ENCODE data around the gene JUN. TPM values are rescaled to one million over a fixed set of nuclear protein-coding genes. Genes with fewer than 3 reads are reported as not detected.

The JUN gene
- polyA plus RNA-seq, 3 donors, result 29.3 to 330 (median 31.3) TPM

DNA sequence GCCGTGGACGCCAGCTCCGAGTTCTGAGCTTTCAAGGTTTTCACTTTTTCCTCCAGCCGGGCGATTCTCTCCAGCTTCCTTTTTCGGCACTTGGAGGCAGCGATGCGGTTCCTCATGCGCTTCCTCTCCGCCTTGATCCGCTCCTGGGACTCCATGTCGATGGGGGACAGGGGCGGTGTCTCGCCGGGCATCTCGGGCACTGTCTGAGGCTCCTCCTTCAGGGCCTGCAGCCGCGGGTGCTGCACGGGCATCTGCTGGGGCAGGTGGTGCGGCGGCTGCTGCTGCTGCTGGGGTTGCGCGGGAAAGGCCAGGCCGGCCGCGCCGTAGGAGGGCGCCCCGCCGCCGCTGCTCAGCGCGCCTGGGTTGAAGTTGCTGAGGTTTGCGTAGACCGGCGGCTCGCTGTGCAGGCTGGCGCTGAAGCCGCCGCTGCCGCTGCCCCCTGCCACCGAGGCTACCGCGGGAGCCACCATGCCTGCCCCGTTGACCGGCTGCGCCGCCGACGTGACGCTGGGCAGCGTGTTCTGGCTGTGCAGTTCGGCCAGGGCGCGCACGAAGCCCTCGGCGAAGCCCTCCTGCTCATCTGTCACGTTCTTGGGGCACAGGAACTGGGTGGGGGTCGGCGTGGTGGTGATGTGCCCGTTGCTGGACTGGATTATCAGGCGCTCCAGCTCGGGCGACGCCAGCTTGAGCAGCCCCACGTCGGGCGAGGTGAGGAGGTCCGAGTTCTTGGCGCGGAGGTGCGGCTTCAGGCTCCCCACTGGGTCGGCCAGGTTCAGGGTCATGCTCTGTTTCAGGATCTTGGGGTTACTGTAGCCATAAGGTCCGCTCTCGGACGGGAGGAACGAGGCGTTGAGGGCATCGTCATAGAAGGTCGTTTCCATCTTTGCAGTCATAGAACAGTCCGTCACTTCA is 1.4 kb downstream of the JUN start:
- Histone ChIP-seq H3K4me3 (replicated peaks in 1 of 3; ENCODE audit: low read depth in 2 of 3, low read length in 3 of 3) (peak overlapping the region; percentile 80 to 93 (median 85)), H2AFZ (ENCODE audit: insufficient read depth, low read depth, low read length, poor library complexity, severe bottlenecking) (no peak overlapping the region), H3K4me1 (ENCODE audit: control insufficient read depth in 1 of 2, insufficient read depth in 2 of 2, low read length in 2 of 2) (peaks cover 28 to 33% of the 10 kb centered on the region in 2 donors), H3K27me3 (ENCODE audit: control insufficient read depth in 2 of 2, insufficient read depth in 2 of 2, low read length in 2 of 2) (peaks cover 0 to 65% of the 10 kb centered on the region in 2 donors), H3K79me2 (ENCODE audit: insufficient read depth, low read length) (no peaks in the 10 kb centered on the region), H4K20me1 (ENCODE audit: insufficient read depth, low read length) (peaks cover 33% of the 10 kb centered on the region), H3K9ac (ENCODE audit: insufficient read depth, low read length, poor library complexity, severe bottlenecking) (peak overlapping the region; percentile 83), H3K9me3 (replicated peaks in 1 of 2; ENCODE audit: control insufficient read depth in 1 of 2, insufficient read depth in 1 of 2, low read length in 2 of 2) (no peaks in the 10 kb centered on the region), H3K27ac (ENCODE audit: low read depth in 1 of 2, low read length in 2 of 2) (peak overlapping the region; percentile 89 to 97), H3K4me2 (replicated peaks; ENCODE audit: extremely low read depth, low read length, poor library complexity, severe bottlenecking) (peak overlapping the region; percentile 93), H3K36me3 (replicated peaks in 1 of 2; ENCODE audit: control insufficient read depth in 1 of 2, insufficient read depth in 2 of 2, low read length in 2 of 2) (no peaks in the 10 kb centered on the region)
- Mint-ChIP-seq H3K36me3 (peaks cover 4 to 11% of the 10 kb centered on the region in 2 donors), H3K4me1 (peaks cover 23% of the 10 kb centered on the region), H3K27ac (peak overlapping the region; percentile 89 to 99 (median 95)), H3K9me3 (peaks cover 0 to 18% (median 4%) of the 10 kb centered on the region in 7 donors), H3K27me3 (ENCODE audit: low read depth in 3 of 3) (peaks cover 41 to 74% (median 58%) of the 10 kb centered on the region in 3 donors), H3K4me3 (peak overlapping the region; percentile 96 to 99)
- WGBS (ENCODE audit: insufficient coverage), result 2% methylated on average over 82 of the region's 82 CpGs
- TF ChIP-seq, protein P1, sequence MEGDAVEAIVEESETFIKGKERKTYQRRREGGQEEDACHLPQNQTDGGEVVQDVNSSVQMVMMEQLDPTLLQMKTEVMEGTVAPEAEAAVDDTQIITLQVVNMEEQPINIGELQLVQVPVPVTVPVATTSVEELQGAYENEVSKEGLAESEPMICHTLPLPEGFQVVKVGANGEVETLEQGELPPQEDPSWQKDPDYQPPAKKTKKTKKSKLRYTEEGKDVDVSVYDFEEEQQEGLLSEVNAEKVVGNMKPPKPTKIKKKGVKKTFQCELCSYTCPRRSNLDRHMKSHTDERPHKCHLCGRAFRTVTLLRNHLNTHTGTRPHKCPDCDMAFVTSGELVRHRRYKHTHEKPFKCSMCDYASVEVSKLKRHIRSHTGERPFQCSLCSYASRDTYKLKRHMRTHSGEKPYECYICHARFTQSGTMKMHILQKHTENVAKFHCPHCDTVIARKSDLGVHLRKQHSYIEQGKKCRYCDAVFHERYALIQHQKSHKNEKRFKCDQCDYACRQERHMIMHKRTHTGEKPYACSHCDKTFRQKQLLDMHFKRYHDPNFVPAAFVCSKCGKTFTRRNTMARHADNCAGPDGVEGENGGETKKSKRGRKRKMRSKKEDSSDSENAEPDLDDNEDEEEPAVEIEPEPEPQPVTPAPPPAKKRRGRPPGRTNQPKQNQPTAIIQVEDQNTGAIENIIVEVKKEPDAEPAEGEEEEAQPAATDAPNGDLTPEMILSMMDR (IDR thresholded peaks at IDR 0.05), result no peak
- intact Hi-C loops (cut with micrococcal nuclease), result loop anchor here (5.0 to 10.0 kb wide), 6 partner anchors 40 to 912 kb away; partner anchors contain the start of gene FGGY (in 1 of the 2)
- DNase-seq, result peak; percentile 42 to 67 (median 67)

- Histone ChIP-seq H4K20me1 (ENCODE audit: insufficient read depth, low read length) (peaks cover 33% of the 10 kb centered on the region), H3K4me1 (ENCODE audit: control insufficient read depth in 1 of 2, insufficient read depth in 2 of 2, low read length in 2 of 2) (peaks cover 28 to 33% of the 10 kb centered on the region in 2 donors), H3K27ac (ENCODE audit: low read depth in 1 of 2, low read length in 2 of 2) (peak overlapping the region; percentile 29 to 89), H3K9me3 (replicated peaks in 1 of 2; ENCODE audit: control insufficient read depth in 1 of 2, insufficient read depth in 1 of 2, low read length in 2 of 2) (no peaks in the 10 kb centered on the region), H3K4me2 (replicated peaks; ENCODE audit: extremely low read depth, low read length, poor library complexity, severe bottlenecking) (peak overlapping the region; percentile 93), H3K9ac (ENCODE audit: insufficient read depth, low read length, poor library complexity, severe bottlenecking) (peak overlapping the region; percentile 83), H3K79me2 (ENCODE audit: insufficient read depth, low read length) (no peaks in the 10 kb centered on the region), H3K36me3 (replicated peaks in 1 of 2; ENCODE audit: control insufficient read depth in 1 of 2, insufficient read depth in 2 of 2, low read length in 2 of 2) (no peaks in the 10 kb centered on the region), H3K27me3 (ENCODE audit: control insufficient read depth in 2 of 2, insufficient read depth in 2 of 2, low read length in 2 of 2) (peaks cover 0 to 60% of the 10 kb centered on the region in 2 donors), H3K4me3 (replicated peaks in 1 of 3; ENCODE audit: low read depth in 2 of 3, low read length in 3 of 3) (peak overlapping the region; percentile 80 to 93 (median 85)), H2AFZ (ENCODE audit: insufficient read depth, low read depth, low read length, poor library complexity, severe bottlenecking) (no peak overlapping the region)
- TF ChIP-seq, protein P1 (IDR thresholded peaks at IDR 0.05), result peak; percentile 36
- WGBS (ENCODE audit: insufficient coverage), result under 1% methylated on average over 29 of the region's 32 CpGs
- intact Hi-C loops (cut with micrococcal nuclease), result loop anchor here (5.0 to 10.0 kb wide), 6 partner anchors 39 to 913 kb away; partner anchors contain the start of gene FGGY (in 1 of the 2)
- H3K36me3 Mint-ChIP-seq, result peaks cover 4 to 11% of the 10 kb centered on the region in 2 donors
- peak overlapping the region; percentile 47 to 89 (median 84) for H3K27ac Mint-ChIP-seq
- peak; percentile 38 to 58 (median 58) for DNase-seq
- H3K27me3 Mint-ChIP-seq (ENCODE audit: low read depth in 3 of 3), result peaks cover 37 to 67% (median 51%) of the 10 kb centered on the region in 3 donors
- peak overlapping the region; percentile 96 to 99 for H3K4me3 Mint-ChIP-seq
- H3K4me1 Mint-ChIP-seq, result peaks cover 23% of the 10 kb centered on the region
- H3K9me3 Mint-ChIP-seq, result peaks cover 0 to 18% (median 4%) of the 10 kb centered on the region in 7 donors
Measured at GRCh38 chr1:58781541-58782177, 2.2 kb downstream of the JUN start.

Measured in CD14-positive monocyte (primary cell).